ENCODE results near the gene PPP1R26. TPM values are rescaled to one million over a fixed set of nuclear protein-coding genes. Genes with fewer than 3 reads are reported as not detected.

The PPP1R26 gene
- polyA plus RNA-seq, 3 donors: 0.56 to 4.7 (median 0.60) TPM

GRCh38 chr9:135522931-135523330, 43.3 kb downstream of the PPP1R26 start:
- Histone ChIP-seq H3K36me3 (replicated peaks in 1 of 2; ENCODE audit: control insufficient read depth in 1 of 2, insufficient read depth in 2 of 2, low read length in 2 of 2) (no peaks in the 10 kb centered on the region), H2AFZ (ENCODE audit: insufficient read depth, low read depth, low read length, poor library complexity, severe bottlenecking) (no peak overlapping the region), H3K9me3 (replicated peaks in 1 of 2; ENCODE audit: control insufficient read depth in 1 of 2, insufficient read depth in 1 of 2, low read length in 2 of 2) (no peaks in the 10 kb centered on the region), H3K9ac (ENCODE audit: insufficient read depth, low read length, poor library complexity, severe bottlenecking) (no peak overlapping the region), H3K27me3 (ENCODE audit: control insufficient read depth in 2 of 2, insufficient read depth in 2 of 2, low read length in 2 of 2) (no peaks in the 10 kb centered on the region), H3K79me2 (ENCODE audit: insufficient read depth, low read length) (no peaks in the 10 kb centered on the region), H3K27ac (ENCODE audit: low read depth in 1 of 2, low read length in 2 of 2) (no peak overlapping the region), H3K4me2 (replicated peaks; ENCODE audit: extremely low read depth, low read length, poor library complexity, severe bottlenecking) (no peak overlapping the region), H3K4me1 (ENCODE audit: control insufficient read depth in 1 of 2, insufficient read depth in 2 of 2, low read length in 2 of 2) (no peaks in the 10 kb centered on the region), H4K20me1 (ENCODE audit: insufficient read depth, low read length) (no peaks in the 10 kb centered on the region), H3K4me3 (replicated peaks in 1 of 3; ENCODE audit: low read depth in 2 of 3, low read length in 3 of 3) (no peak overlapping the region)
- no peaks in the 10 kb centered on the region for H3K36me3 Mint-ChIP-seq
- peaks cover 10 to 17% (median 15%) of the 10 kb centered on the region in 3 donors for H3K27me3 Mint-ChIP-seq (ENCODE audit: low read depth in 3 of 3)
- no peak overlapping the region for H3K27ac Mint-ChIP-seq
- peaks cover 0 to 2% (median 0%) of the 10 kb centered on the region in 7 donors for H3K9me3 Mint-ChIP-seq
- H3K4me3 Mint-ChIP-seq: no peak overlapping the region
- no peaks in the 10 kb centered on the region for H3K4me1 Mint-ChIP-seq
- 81% methylated on average over 17 of the region's 17 CpGs for WGBS (ENCODE audit: insufficient coverage)
- TF ChIP-seq, protein P1, sequence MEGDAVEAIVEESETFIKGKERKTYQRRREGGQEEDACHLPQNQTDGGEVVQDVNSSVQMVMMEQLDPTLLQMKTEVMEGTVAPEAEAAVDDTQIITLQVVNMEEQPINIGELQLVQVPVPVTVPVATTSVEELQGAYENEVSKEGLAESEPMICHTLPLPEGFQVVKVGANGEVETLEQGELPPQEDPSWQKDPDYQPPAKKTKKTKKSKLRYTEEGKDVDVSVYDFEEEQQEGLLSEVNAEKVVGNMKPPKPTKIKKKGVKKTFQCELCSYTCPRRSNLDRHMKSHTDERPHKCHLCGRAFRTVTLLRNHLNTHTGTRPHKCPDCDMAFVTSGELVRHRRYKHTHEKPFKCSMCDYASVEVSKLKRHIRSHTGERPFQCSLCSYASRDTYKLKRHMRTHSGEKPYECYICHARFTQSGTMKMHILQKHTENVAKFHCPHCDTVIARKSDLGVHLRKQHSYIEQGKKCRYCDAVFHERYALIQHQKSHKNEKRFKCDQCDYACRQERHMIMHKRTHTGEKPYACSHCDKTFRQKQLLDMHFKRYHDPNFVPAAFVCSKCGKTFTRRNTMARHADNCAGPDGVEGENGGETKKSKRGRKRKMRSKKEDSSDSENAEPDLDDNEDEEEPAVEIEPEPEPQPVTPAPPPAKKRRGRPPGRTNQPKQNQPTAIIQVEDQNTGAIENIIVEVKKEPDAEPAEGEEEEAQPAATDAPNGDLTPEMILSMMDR (IDR thresholded peaks at IDR 0.05): no peak
- no peak for DNase-seq
- intact Hi-C loops (cut with micrococcal nuclease): no loop called here

DNA sequence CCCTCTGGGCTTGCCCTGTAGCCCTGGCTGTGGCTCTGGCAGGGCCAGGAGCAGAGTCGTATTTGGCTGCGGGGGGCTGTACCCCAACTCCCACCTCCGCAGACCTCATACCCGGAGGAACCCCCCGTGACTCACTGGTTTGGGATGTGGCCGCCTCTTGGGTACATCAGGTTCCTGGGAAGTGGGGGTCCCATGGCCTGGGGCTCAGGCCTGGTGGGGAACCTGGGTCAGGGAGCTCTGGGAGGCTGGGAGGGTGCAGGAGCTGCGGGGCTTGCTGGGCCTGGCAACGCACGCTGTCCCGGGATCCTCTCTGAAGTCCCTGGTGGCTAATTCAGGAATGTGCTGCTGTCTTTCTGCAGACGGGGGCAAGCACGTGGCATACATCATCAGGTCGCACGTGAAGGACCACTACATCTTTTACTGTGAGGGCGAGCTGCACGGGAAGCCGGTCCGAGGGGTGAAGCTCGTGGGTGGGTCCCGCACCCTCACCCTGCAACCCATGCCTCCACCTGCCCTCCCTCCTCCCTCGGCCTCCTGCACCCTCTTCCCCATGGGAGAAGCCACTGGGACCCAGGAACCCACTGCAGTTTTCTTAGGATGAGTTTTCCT, 44.0 kb downstream of the PPP1R26 start:
- Histone ChIP-seq H3K9ac (ENCODE audit: insufficient read depth, low read length, poor library complexity, severe bottlenecking) (no peak overlapping the region), H3K4me2 (replicated peaks; ENCODE audit: extremely low read depth, low read length, poor library complexity, severe bottlenecking) (no peak overlapping the region), H3K79me2 (ENCODE audit: insufficient read depth, low read length) (no peaks in the 10 kb centered on the region), H3K27me3 (ENCODE audit: control insufficient read depth in 2 of 2, insufficient read depth in 2 of 2, low read length in 2 of 2) (no peaks in the 10 kb centered on the region), H3K4me1 (ENCODE audit: control insufficient read depth in 1 of 2, insufficient read depth in 2 of 2, low read length in 2 of 2) (no peaks in the 10 kb centered on the region), H3K4me3 (replicated peaks in 1 of 3; ENCODE audit: low read depth in 2 of 3, low read length in 3 of 3) (no peak overlapping the region), H3K9me3 (replicated peaks in 1 of 2; ENCODE audit: control insufficient read depth in 1 of 2, insufficient read depth in 1 of 2, low read length in 2 of 2) (no peaks in the 10 kb centered on the region), H4K20me1 (ENCODE audit: insufficient read depth, low read length) (no peaks in the 10 kb centered on the region), H3K36me3 (replicated peaks in 1 of 2; ENCODE audit: control insufficient read depth in 1 of 2, insufficient read depth in 2 of 2, low read length in 2 of 2) (no peaks in the 10 kb centered on the region), H3K27ac (ENCODE audit: low read depth in 1 of 2, low read length in 2 of 2) (no peak overlapping the region), H2AFZ (ENCODE audit: insufficient read depth, low read depth, low read length, poor library complexity, severe bottlenecking) (no peak overlapping the region)
- peaks cover 0 to 2% (median 0%) of the 10 kb centered on the region in 7 donors for H3K9me3 Mint-ChIP-seq
- H3K36me3 Mint-ChIP-seq: no peaks in the 10 kb centered on the region
- intact Hi-C loops (cut with micrococcal nuclease): no loop called here
- TF ChIP-seq, protein P1 (IDR thresholded peaks at IDR 0.05): no peak
- no peak for DNase-seq
- WGBS (ENCODE audit: insufficient coverage): 91% methylated on average over 21 of the region's 21 CpGs
- H3K27ac Mint-ChIP-seq: no peak overlapping the region
- H3K4me3 Mint-ChIP-seq: no peak overlapping the region
- peaks cover 9 to 13% (median 12%) of the 10 kb centered on the region in 3 donors for H3K27me3 Mint-ChIP-seq (ENCODE audit: low read depth in 3 of 3)
- no peaks in the 10 kb centered on the region for H3K4me1 Mint-ChIP-seq

Measured in CD14-positive monocyte (primary cell).